HUDEP-2 (cell line): ENCODE measurements around the gene DMXL1.

ENCODE experiments used
- DNase-seq, 76 experiments: peaks; one replicate each; lab custom pipeline; 2025; ENCODE audit not compliant: unreplicated experiment in 76 of 76; lab: John Stamatoyannopoulos, UW

The DMXL1 gene

DNA sequence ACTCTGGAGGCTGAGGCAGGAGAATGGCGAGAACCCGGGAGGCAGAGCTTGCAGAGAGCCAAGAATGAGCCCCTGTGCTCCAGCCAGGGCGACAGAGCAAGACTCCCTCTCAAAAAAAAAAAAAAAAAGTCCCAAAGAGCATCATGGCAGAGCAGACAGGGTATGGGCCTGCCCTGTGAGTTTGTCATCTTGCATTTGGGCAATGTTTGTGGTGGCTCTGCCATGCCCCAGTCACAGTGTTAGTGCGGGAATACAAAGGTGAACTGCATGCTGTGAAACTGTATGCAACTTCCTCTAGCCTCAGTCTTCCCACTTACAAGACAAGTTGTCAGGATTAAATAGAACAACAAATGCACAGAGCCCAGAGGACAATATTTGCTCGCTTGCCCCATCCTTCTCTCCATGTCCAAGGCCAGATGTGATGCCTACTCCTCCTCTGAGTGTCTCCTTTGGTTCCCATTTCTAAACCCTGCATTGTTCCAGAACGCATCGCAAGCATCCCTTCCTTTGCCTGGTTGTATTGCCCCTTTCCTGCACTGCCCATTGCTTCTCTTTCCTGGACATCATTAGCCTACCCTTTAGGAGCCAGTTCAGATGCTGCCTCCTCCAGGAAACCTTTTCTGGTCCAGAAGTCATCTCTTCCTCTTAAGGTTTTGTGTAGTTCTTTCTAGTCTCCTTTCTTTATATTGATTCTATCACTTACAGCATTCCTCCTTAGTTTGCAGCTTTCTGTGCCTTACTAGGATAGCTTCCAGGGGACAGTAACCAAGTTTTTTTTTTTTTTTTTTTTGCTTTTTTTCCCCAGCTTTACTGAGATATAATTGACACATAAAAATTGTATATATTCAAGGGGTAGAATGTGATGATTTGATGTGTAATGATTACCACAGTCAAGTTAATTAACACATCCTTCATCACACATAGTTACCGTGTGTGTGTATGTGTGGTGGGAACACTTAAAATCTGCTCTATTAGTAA is 215.9 kb downstream of the DMXL1 start:
- no peak for DNase-seq

DNA sequence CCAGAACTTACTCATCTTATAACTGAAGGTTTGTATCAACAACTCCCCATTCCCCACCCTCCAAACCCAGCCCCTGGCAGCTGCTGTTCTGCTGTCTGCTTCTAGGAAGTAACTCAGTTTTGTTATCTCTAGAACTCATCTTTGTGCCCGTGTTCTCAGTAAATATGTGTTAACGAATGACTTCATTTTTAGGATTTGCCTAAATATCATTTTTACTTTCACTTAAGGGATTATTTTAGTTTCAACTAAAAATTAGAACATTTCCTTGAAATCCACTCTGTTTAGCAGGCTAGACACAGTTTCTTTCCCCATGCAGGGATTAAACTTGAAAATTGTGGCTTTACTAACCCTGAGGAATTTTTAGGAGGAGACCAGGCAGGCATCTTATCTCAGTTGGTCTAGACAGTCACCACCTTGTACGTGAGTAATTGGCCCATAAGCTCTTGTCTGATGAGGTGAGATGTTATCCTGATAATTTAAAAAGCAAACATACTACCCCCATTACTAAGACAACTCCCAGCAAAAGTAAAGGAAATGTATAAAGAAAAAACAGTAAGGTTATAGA is 216.7 kb downstream of the DMXL1 start:
- DNase-seq = peak in 9 of 76 experiments; percentile 5 to 26 (median 14)

DNA sequence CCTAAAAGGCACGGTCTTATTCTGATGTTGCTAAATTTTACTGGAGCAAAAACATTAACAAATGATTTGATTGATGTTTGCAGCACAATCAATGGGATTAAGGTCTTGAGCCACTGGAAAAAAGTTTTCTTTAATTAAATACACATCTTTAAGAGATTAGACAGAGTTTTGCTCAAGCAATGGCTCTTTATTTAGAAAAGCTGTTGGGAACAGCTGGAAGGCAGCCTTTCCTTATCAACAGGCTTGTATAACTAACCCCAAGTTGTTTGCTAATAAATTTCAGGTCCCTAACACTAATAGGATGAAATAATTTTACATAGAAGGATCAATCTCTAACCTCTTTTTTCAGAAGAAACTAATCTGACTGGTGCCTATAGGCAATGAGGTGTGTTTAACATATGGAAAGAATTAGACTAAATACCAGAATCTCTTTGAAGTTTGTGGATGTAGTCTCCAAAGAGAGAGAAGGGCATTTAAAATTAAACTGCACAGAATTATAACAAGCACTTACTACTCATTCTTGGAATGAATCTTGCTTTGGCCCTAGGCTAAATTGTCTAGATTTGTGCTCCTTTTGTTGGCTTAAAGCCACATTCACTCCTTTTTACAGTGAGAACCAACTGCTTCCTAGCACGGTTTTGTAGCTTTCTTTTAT is 217.6 kb downstream of the DMXL1 start:
- no peak for DNase-seq

DNA sequence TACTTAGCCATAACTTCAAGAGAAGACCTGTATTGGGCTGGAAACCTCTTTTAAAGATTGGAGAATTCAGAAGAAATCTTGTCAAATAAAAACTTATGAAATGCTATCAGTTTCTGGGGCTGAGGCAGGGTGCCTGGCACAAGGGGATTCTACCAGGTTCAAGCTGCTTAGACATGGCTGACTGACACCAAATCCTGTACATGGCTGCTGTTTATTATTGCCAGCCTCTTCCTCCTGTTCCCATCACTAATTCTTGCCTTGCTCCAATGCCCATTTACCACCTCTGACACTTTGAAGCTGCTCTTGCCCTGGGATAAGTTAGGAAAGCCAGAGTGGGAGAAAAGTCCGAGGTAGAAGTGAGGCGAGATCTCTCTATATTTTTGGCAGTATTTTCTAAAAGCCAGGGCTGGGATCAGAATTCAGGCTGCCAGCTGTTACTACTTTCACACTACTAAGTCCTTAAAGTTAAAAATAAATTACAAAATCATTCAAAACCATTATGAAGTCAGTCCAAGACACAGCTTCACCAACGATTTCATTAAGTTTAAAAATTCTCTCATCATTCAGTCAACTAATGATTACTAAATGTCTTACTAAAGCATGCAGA is 218.7 kb downstream of the DMXL1 start:
- DNase-seq = no peak

DNA sequence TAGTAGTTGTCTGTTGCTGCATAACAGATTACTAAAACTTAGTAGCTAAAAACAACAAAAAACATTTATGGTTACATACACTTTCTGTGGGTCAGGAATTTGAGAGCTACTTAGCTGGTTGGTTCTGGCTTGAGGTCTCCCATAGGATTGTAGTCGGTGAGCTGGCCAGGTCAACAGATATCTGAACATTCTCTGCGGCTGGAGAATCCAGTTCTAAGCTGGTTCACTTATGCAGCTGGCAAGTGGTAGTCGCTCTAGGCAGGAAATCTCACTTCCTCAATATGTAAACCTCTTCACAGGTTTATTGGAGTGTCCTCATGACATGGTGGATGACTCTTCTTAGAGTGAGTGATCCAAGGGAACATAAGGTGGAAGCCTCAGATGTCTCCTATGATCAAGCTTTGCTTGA is 219.3 kb downstream of the DMXL1 start:
- peak in 1 of 76 experiments; percentile 1 for DNase-seq

DNA sequence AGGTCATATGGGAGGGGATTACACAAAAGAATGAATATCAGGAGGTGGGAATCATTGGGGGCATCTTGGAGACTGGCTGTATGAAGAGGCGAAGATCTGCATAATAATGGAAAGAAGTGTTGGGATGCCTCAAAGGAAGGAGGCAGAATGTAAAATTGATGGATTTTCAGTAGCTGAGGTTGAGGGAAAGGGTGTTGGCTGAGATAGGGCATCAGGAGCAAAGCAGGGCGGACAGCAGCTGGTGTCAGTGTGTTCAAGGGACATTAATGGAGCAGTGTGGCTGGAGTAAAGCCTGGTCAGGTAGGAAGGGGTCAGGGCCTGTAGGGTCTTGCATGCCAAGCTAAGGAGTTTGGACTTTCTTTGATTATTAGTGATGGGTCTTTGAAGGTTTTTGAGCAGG is 219.7 kb downstream of the DMXL1 start:
- DNase-seq = no peak

DNA sequence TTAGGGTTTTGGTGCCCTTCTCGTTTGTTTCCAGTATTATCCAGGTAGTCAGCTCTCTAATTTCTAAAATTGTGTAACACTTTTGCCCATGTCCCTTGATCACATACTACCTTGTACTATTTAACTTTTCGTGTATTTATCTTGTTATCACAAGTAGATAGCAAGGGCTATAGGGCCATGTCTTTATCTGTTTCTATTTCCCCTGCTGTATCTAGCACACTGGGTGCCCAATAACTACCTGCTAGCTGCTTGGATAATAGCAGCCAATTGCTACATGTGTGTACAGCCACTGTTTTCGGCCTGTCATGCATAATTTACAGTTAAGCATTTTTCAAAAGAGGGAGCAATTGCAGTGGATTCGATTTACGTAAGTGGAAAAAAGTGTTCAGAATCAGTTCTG is 220.2 kb downstream of the DMXL1 start:
- DNase-seq = no peak

DNA sequence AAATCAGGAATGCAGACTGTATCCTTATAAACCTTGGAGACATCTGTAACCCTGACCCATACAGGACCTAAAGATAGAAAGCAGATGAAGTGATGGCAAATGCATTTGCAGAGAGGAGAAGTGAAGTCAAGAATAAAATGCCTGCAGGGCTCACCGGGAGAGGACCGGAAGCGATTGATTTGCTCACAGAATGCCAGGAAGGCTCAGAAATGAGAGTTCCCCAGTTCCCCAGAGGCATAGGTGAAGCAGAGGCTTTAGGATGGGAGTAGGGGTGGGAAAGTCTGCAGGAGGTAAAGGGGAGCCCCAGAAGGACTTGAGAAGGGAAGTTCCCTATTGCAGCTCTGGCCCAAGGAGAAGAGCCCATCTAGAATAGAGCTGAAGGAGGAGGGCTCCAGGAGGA is 221.0 kb downstream of the DMXL1 start:
- no peak for DNase-seq

DNA sequence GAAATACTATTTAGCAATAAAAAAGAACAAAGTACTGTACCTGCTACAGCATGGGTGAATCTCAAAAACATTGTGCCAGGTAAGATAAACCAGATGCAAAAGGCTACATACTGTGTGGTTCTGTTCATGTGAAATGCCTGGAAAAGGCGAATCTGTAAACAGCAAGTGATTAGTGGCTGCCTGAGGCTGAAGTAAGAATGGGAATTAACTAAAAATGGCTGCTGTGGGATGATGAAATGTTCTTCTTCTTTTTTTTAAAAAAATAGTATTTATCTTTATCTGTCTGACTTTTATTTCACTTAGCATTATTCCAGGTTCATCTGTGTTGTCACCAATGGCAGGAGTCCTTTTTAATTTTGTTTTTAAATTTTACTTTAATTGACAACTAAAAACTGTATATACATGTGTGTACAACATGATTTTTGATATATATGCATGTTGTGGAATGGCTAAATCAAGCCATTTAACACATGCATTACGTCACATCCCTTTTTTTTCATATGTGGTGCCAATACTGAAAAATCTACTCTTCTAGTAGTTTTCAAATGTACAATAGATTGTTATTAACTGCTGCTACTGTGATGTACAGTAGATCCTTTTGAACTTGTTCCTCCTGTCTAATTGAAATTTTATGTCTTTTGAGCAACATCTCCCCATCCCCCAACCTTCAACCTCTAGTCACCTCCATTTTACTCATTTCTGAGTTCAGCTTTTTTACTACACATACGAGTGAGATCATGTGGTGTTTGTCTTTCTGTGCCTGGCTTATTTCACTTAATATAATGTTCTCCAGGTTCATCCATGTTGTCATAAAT is 222.0 kb downstream of the DMXL1 start:
- DNase-seq = no peak

DNA sequence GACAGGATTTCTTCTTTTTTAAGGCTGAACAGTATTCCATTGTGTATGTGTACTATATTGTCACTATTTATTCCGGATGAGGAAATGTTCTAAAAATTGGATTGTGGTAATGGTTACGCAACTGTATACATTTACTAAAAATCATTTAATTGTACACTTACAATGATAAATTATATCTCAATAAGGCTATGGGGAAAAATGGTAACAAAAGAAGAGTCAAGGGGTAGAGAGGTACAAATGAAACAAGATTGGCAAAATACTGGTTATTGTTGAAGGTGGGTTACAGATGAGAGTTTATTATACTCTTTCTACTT is 222.6 kb downstream of the DMXL1 start:
- no peak for DNase-seq
